ENCODE data around the gene NFKBIE.

Gene NFKBIE

GRCh38 chr6:44298055-44298803, 32.9 kb upstream of the NFKBIE start:
- peak; percentile 25 for ATAC-seq
- TF ChIP-seq ISL1 (CRISPR knock-in tag; IDR thresholded peaks at IDR 0.05) (no peak), PPARA (CRISPR knock-in tag; IDR thresholded peaks at IDR 0.05; ENCODE audit: borderline replicate concordance) (no peak), CSDC2 (CRISPR knock-in tag; IDR thresholded peaks at IDR 0.05) (no peak), SNAI2 (CRISPR knock-in tag; IDR thresholded peaks at IDR 0.05) (no peak), ZNF70 (CRISPR knock-in tag; IDR thresholded peaks at IDR 0.05) (no peak), CSRNP3 (CRISPR knock-in tag; IDR thresholded peaks at IDR 0.05) (no peak), OSR1 (CRISPR knock-in tag; IDR thresholded peaks at IDR 0.05) (no peak), GLIS3 (CRISPR knock-in tag; IDR thresholded peaks at IDR 0.05) (no peak), TSHZ2 (CRISPR knock-in tag; IDR thresholded peaks at IDR 0.05) (no peak), CREB5 (CRISPR knock-in tag; IDR thresholded peaks at IDR 0.05; ENCODE audit: low read depth) (no peak), BACH2 (CRISPR knock-in tag; IDR thresholded peaks at IDR 0.05; ENCODE audit: borderline replicate concordance) (no peak), PATZ1 (CRISPR knock-in tag; IDR thresholded peaks at IDR 0.05; ENCODE audit: borderline replicate concordance) (no peak), TOX (CRISPR knock-in tag; IDR thresholded peaks at IDR 0.05; ENCODE audit: borderline replicate concordance) (no peak), ARNTL (CRISPR knock-in tag; IDR thresholded peaks at IDR 0.05; ENCODE audit: borderline replicate concordance, low read depth) (no peak), RARB (CRISPR knock-in tag; IDR thresholded peaks at IDR 0.05) (no peak), ZNF565 (CRISPR knock-in tag; conservative IDR thresholded peaks at IDR 0.05; ENCODE audit: low read depth) (no peak)

- TF ChIP-seq OSR1 (CRISPR knock-in tag; IDR thresholded peaks at IDR 0.05) (no peak), ZFP3 (CRISPR knock-in tag; IDR thresholded peaks at IDR 0.05) (peak; percentile 85)
- ATAC-seq: peak; percentile 81
These were observed 32.0 kb upstream of the NFKBIE start for GRCh38 chr6:44297063-44298038.

- no peak for ATAC-seq
- TF ChIP-seq POU6F1 (CRISPR knock-in tag; IDR thresholded peaks at IDR 0.05; ENCODE audit: borderline replicate concordance, low read depth) (no peak), GLIS3 (CRISPR knock-in tag; IDR thresholded peaks at IDR 0.05) (no peak), PATZ1 (CRISPR knock-in tag; IDR thresholded peaks at IDR 0.05; ENCODE audit: borderline replicate concordance) (no peak), SNAI2 (CRISPR knock-in tag; IDR thresholded peaks at IDR 0.05) (no peak), ARNTL (CRISPR knock-in tag; IDR thresholded peaks at IDR 0.05; ENCODE audit: borderline replicate concordance, low read depth) (no peak), ZNF8 (CRISPR knock-in tag; IDR thresholded peaks at IDR 0.05) (no peak), BACH2 (CRISPR knock-in tag; IDR thresholded peaks at IDR 0.05; ENCODE audit: borderline replicate concordance) (no peak), ZC3H10 (CRISPR knock-in tag; IDR thresholded peaks at IDR 0.05) (no peak), ZFP3 (CRISPR knock-in tag; IDR thresholded peaks at IDR 0.05) (no peak), RARB (CRISPR knock-in tag; IDR thresholded peaks at IDR 0.05) (no peak), TCF4 (CRISPR knock-in tag; IDR thresholded peaks at IDR 0.05; ENCODE audit: borderline replicate concordance) (no peak)
These were observed 29.8 kb upstream of the NFKBIE start for GRCh38 chr6:44294832-44295791.

All from SK-N-SH treated with all-trans-retinoic acid at 6 μM for 48 hours (cell line).